ENCODE measurements around the gene ICE2.
A peak's percentile ranks its signal among the peaks of the same experiment; 100 is the strongest.

The ICE2 gene

GRCh38 chr15:60372227-60372626 lies 106.7 kb downstream of the ICE2 start:
- Histone ChIP-seq H3K9me3 (ENCODE audit: control insufficient read depth in 1 of 2, low read length in 2 of 2) (no peaks in the 10 kb centered on the region), H3K4me3 (ENCODE audit: low read depth in 1 of 2, low read length in 2 of 2) (no peak overlapping the region), H3K27me3 (ENCODE audit: control insufficient read depth in 1 of 2, insufficient read depth in 2 of 2, low read length in 2 of 2) (no peaks in the 10 kb centered on the region), H3K36me3 (ENCODE audit: control insufficient read depth in 1 of 2, insufficient read depth in 2 of 2, low read length in 2 of 2) (peaks cover 40 to 74% of the 10 kb centered on the region in 2 donors), H3K27ac (ENCODE audit: low read depth, low read length) (no peak overlapping the region), H3K4me1 (ENCODE audit: control insufficient read depth in 1 of 2, insufficient read depth in 2 of 2, low read length in 2 of 2) (peaks cover 25 to 50% of the 10 kb centered on the region in 2 donors), H3K9ac (ENCODE audit: low read depth in 1 of 2, low read length in 2 of 2) (no peak overlapping the region)

- peaks cover 33 to 66% of the 10 kb centered on the region in 2 donors for H3K36me3 ChIP-seq (ENCODE audit: control insufficient read depth in 1 of 2, insufficient read depth in 2 of 2, low read length in 2 of 2)
- H3K9ac ChIP-seq (ENCODE audit: low read depth in 1 of 2, low read length in 2 of 2) = peak overlapping the region in 1 of 2 donors; percentile 5
- H3K9me3 ChIP-seq (ENCODE audit: control insufficient read depth in 1 of 2, low read length in 2 of 2) = no peaks in the 10 kb centered on the region
- peaks cover 25 to 50% of the 10 kb centered on the region in 2 donors for H3K4me1 ChIP-seq (ENCODE audit: control insufficient read depth in 1 of 2, insufficient read depth in 2 of 2, low read length in 2 of 2)
- no peak overlapping the region for H3K27ac ChIP-seq (ENCODE audit: low read depth, low read length)
- H3K4me3 ChIP-seq (ENCODE audit: low read depth in 1 of 2, low read length in 2 of 2) = no peak overlapping the region
- H3K27me3 ChIP-seq (ENCODE audit: control insufficient read depth in 1 of 2, insufficient read depth in 2 of 2, low read length in 2 of 2) = no peaks in the 10 kb centered on the region
Measured at GRCh38 chr15:60371175-60372051, 107.5 kb downstream of the ICE2 start.

GRCh38 chr15:60370869-60371136 lies 108.1 kb downstream of the ICE2 start:
- no peak overlapping the region for H3K4me3 ChIP-seq (ENCODE audit: low read depth in 1 of 2, low read length in 2 of 2)
- peak overlapping the region in 1 of 2 donors; percentile 5 for H3K9ac ChIP-seq (ENCODE audit: low read depth in 1 of 2, low read length in 2 of 2)
- H3K36me3 ChIP-seq (ENCODE audit: control insufficient read depth in 1 of 2, insufficient read depth in 2 of 2, low read length in 2 of 2) = peaks cover 30 to 60% of the 10 kb centered on the region in 2 donors
- no peaks in the 10 kb centered on the region for H3K27me3 ChIP-seq (ENCODE audit: control insufficient read depth in 1 of 2, insufficient read depth in 2 of 2, low read length in 2 of 2)
- peaks cover 25 to 50% of the 10 kb centered on the region in 2 donors for H3K4me1 ChIP-seq (ENCODE audit: control insufficient read depth in 1 of 2, insufficient read depth in 2 of 2, low read length in 2 of 2)
- no peaks in the 10 kb centered on the region for H3K9me3 ChIP-seq (ENCODE audit: control insufficient read depth in 1 of 2, low read length in 2 of 2)
- H3K27ac ChIP-seq (ENCODE audit: low read depth, low read length) = no peak overlapping the region

GRCh38 chr15:60370105-60370868 lies 108.7 kb downstream of the ICE2 start:
- Histone ChIP-seq H3K27me3 (ENCODE audit: control insufficient read depth in 1 of 2, insufficient read depth in 2 of 2, low read length in 2 of 2) (no peaks in the 10 kb centered on the region), H3K9ac (ENCODE audit: low read depth in 1 of 2, low read length in 2 of 2) (no peak overlapping the region), H3K36me3 (ENCODE audit: control insufficient read depth in 1 of 2, insufficient read depth in 2 of 2, low read length in 2 of 2) (peaks cover 25 to 55% of the 10 kb centered on the region in 2 donors), H3K4me3 (ENCODE audit: low read depth in 1 of 2, low read length in 2 of 2) (no peak overlapping the region), H3K9me3 (ENCODE audit: control insufficient read depth in 1 of 2, low read length in 2 of 2) (no peaks in the 10 kb centered on the region), H3K4me1 (ENCODE audit: control insufficient read depth in 1 of 2, insufficient read depth in 2 of 2, low read length in 2 of 2) (peaks cover 24 to 46% of the 10 kb centered on the region in 2 donors), H3K27ac (ENCODE audit: low read depth, low read length) (no peak overlapping the region)

GRCh38 chr15:60369696-60370095 lies 109.2 kb downstream of the ICE2 start:
- Histone ChIP-seq H3K27me3 (ENCODE audit: control insufficient read depth in 1 of 2, insufficient read depth in 2 of 2, low read length in 2 of 2) (no peaks in the 10 kb centered on the region), H3K4me1 (ENCODE audit: control insufficient read depth in 1 of 2, insufficient read depth in 2 of 2, low read length in 2 of 2) (peaks cover 18 to 40% of the 10 kb centered on the region in 2 donors), H3K9me3 (ENCODE audit: control insufficient read depth in 1 of 2, low read length in 2 of 2) (no peaks in the 10 kb centered on the region), H3K36me3 (ENCODE audit: control insufficient read depth in 1 of 2, insufficient read depth in 2 of 2, low read length in 2 of 2) (peaks cover 23 to 49% of the 10 kb centered on the region in 2 donors), H3K9ac (ENCODE audit: low read depth in 1 of 2, low read length in 2 of 2) (no peak overlapping the region), H3K4me3 (ENCODE audit: low read depth in 1 of 2, low read length in 2 of 2) (no peak overlapping the region), H3K27ac (ENCODE audit: low read depth, low read length) (no peak overlapping the region)
